NCI-H146 treated with DMSO at 0.1 percent for 48 hours (cell line): ENCODE data around the gene NBEA.
"Not testable (repeated sequence)": the region's sequence is repeated elsewhere in the genome, so short reads cannot be mapped to it uniquely, and the experiment has no call there.

Source experiments
- DNase-seq: peaks from one replicate; lab custom pipeline; 2025; ENCODE audit not compliant: unreplicated experiment; lab: John Stamatoyannopoulos, UW

Gene NBEA

GRCh38 chr13:35365883-35366282 lies 423.8 kb downstream of the NBEA start:
- DNase-seq, result no peak

GRCh38 chr13:35367586-35367985 lies 425.5 kb downstream of the NBEA start:
- DNase-seq, result no peak

GRCh38 chr13:35378939-35379338 lies 436.9 kb downstream of the NBEA start:
- DNase-seq, result no peak

GRCh38 chr13:35379663-35380062 lies 437.6 kb downstream of the NBEA start:
- DNase-seq, result no peak

GRCh38 chr13:35387682-35388250 lies 445.7 kb downstream of the NBEA start:
- DNase-seq, result peak; percentile 84

GRCh38 chr13:35388441-35389355 lies 446.6 kb downstream of the NBEA start:
- DNase-seq, result peak; percentile 63

GRCh38 chr13:35389535-35389934 lies 447.5 kb downstream of the NBEA start:
- DNase-seq, result peak; percentile 51

- DNase-seq, result no peak
These were observed 450.7 kb downstream of the NBEA start for GRCh38 chr13:35392768-35393167.

GRCh38 chr13:35393886-35394285 lies 451.8 kb downstream of the NBEA start:
- no peak for DNase-seq

- DNase-seq, result not testable (repeated sequence)
These were observed 466.2 kb downstream of the NBEA start for GRCh38 chr13:35408285-35408684.

- no peak for DNase-seq
These were observed 469.1 kb downstream of the NBEA start for GRCh38 chr13:35411059-35411744.

GRCh38 chr13:35448465-35448864 lies 506.4 kb downstream of the NBEA start:
- DNase-seq, result no peak

GRCh38 chr13:35449821-35450220 lies 507.8 kb downstream of the NBEA start:
- DNase-seq, result no peak

- DNase-seq, result no peak
These were observed 513.0 kb downstream of the NBEA start for GRCh38 chr13:35455022-35455421.

- DNase-seq, result no peak
These were observed 515.2 kb downstream of the NBEA start for GRCh38 chr13:35457258-35457657.

- no peak for DNase-seq
These were observed 518.0 kb downstream of the NBEA start for GRCh38 chr13:35460061-35460460.

GRCh38 chr13:35465371-35465770 lies 523.3 kb downstream of the NBEA start:
- DNase-seq, result no peak

GRCh38 chr13:35468195-35468594 lies 526.1 kb downstream of the NBEA start:
- no peak for DNase-seq

GRCh38 chr13:35469806-35470525 lies 527.9 kb downstream of the NBEA start:
- DNase-seq, result no peak

GRCh38 chr13:35470671-35471661 lies 528.9 kb downstream of the NBEA start:
- no peak for DNase-seq
